Activated CD8-positive, alpha-beta memory T cell treated with anti-CD3 and anti-CD28 coated beads for 24 hours (primary cell): ENCODE data around the gene LRRC39.
"Not testable (repeated sequence)": the region's sequence is repeated elsewhere in the genome, so short reads cannot be mapped to it uniquely, and the experiment has no call there.

Experiments
- DNase-seq: peaks from one replicate; pipeline ENCODE4 v3.0.0-alpha.2; 2020

LRRC39 gene

DNA sequence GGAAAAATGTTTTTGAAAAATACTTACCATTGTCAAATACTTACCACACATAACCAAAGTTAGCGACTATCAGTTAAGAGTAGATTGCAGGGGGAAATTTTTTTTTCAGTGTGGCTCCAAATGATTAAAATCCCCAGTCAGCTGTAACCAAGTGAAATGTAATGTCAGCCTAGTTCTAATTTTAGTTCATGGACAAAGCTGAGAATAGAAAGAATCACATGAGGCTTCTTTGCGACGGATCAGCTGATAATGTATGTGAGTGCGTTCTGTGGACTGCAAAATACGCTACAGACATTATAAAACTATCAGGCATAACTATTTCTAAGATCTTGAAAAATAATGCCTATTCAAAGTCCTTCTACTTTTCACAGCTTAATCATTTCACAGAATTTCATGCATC is at the start of gene LRRC39:
Gene LRRC39, minus strand, starts transcription at position 166 of the 400 bp plus-strand sequence. CDS start 9,740 bp downstream, outside the sequence.
- DNase-seq: no peak

DNA sequence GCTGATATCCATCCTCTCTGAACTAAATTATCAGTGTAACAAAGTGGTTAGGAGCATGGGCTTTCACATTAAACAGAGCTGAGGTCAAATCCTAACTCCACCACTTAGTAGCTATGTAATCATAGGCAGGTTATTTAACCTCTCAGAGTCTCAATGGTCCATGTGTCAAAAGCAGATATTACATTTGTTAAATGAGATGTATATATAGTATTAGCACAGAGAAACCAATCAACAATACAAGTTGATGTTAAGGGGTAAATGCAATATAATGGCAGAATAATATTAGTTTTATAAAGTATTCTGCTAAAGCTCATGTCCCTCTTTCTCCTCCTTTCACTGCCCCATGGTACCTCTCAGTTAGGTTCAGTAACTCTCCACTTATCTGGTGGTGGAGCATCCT is 44.4 kb upstream of the LRRC39 start:
- DNase-seq: no peak

DNA sequence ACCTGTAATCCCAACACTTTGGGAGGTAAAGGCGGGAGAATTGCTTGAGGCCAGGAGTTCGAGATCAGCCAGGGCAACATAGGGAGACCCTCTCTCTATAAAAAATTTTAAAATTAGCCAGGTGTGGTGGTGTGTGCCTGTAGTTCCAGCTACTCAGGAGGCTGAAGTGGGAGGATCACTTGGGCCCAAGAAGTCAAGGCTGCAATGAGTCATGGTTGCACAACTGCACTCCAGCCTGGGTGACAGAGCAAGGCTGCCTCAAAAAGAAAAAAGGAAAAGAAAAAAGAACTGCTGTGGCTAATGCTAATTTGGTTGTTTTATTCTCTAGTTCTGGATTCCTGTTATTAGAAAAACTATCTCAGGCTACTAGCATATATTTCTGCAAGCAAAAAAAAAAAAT is 41.8 kb upstream of the LRRC39 start:
- no peak for DNase-seq

DNA sequence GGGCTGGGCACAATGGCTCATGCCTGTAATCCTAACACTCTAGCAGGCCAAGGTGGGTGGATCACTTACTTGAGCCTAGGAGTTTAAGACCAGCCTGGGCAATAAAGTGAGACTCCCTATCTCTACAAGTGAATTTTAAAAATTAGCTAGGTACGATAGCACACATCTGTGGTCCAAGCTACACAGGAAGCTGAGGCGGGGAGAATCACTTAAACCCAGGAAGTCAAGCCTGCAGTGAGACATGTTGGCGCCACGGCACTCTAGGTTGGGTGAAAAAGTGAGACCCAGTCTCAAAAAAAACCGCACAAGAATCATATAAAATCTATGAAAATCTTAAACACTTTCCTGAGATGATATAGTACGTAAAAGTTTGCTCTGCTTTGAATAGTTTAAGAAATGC is 41.4 kb upstream of the LRRC39 start:
- no peak for DNase-seq

DNA sequence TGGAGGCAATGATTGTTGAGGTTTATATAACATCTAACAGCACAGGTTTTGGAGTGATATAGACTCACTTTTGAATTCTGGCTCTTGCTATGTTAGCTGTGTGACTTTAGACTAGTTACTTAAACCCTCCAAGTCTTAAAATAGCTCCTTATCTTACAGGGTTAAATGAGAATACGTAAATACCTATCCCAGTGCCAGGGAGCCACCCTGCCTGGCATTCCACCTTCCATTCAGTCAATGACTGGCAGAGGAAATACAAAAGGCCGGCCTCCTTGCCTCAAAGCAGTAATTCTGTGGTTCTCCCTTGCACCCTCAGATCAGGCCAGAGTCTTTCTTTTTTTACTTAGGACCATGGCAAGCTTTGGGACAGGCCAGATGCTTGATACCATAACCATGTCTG is 39.8 kb upstream of the LRRC39 start:
- no peak for DNase-seq

DNA sequence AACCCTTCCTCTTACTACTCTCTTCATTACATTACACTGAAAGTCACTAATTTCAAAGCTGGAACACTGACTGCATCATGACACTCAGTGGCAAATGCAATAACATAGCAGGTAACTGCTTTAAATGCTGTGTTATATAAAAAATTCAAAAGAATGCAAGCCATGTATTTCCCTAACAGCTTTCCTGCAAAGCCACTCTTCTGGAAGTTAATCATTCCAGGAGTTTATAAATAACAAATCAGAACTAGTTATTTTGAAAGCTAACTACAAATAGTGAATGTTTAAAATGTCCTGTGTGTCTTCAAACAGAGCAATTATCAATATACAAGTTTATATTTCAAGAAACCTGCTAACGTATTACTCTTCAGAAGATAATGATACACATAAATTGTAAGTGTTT is 37.0 kb upstream of the LRRC39 start:
- no peak for DNase-seq

DNA sequence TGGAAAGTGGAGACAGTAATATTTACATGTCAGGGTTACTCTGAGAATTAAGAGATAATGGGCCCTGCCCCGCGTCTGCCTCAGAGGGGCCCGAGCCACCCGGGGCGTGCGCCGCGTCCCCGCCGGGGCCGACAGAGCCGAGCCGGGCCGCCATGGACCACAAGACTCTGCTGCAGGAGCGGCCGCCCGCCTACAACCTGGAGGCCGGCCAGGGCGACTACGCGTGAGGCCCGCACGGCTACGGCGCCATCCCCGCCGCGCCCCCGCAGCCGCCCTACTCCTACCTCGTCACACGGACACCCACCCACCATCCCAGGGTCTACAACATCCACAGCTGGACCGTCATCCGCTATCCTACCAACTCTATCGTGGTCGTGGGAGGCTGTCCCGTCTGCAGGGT is 35.1 kb upstream of the LRRC39 start:
- DNase-seq: no peak

DNA sequence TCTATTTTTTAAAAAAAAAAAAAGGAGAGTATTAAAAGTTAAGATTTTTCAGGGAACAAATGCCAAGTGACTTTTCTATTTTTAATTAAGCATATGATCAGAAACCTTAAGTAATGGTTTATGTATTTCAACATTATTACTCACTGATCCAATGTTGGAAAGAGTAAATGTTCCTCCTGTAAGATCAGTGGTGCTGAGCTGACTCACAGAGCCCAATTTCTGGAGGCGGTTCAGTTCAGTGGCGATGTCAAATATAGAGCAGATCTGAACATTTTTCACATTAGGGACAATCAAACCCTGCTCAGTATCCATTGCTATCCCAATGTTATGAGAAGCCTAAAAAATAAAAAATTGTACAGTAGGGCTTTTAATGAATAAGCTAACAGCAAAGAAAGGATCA is 28.2 kb upstream of the LRRC39 start:
- DNase-seq: no peak

DNA sequence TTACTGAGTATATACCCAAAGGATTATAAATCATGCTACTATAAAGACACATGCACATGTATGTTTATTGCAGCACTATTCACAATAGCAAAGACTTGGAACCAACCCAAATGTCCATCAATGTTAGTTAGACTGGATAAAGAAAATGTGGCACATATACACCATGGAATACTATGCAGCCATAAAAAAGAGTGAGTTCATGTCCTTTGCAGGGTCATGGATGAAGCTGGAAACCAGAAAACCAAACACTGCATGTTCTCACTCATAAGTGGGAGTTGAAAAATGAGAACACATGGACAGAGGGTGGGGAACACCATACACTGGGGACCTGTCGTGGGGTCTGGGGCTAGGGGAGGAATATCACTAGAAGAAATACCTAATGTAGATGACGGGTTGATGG is 27.5 kb upstream of the LRRC39 start:
- DNase-seq: not testable (repeated sequence)

DNA sequence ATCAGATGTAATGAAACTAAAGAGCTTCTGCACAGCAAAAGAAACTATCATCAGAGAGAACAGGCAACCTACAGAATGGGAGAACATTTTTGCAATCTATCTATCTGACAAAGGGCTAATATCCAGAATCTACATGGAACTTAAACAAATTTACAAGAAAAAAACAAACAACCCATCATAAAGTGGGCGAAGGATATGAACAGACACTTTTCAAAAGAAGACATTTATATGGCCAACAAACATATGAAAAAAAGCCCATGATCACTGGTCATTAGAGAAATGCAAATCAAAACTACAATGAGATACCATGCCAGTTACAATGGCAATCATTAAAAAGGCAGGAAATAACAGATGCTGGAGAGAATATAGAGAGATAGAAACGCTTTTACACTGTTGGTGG is 27.0 kb upstream of the LRRC39 start:
- not testable (repeated sequence) for DNase-seq

DNA sequence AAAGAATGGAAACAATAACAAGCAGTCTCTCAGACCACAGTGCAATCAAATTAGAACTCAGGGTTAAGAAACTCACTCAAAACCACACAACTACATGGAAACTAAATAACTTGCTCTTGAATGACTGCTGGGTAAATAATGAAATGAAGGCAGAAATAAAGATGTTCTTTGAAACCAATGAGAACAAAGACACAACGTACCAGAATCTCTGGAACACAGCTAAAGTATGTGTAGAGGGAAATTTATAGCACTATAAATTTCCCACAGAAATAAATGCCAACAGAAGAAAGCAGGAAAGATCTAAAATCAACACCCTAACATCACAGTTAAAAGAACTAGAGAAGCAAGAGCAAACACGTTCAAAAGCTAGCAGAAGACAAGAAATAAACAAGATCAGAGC is 24.6 kb upstream of the LRRC39 start:
- not testable (repeated sequence) for DNase-seq

DNA sequence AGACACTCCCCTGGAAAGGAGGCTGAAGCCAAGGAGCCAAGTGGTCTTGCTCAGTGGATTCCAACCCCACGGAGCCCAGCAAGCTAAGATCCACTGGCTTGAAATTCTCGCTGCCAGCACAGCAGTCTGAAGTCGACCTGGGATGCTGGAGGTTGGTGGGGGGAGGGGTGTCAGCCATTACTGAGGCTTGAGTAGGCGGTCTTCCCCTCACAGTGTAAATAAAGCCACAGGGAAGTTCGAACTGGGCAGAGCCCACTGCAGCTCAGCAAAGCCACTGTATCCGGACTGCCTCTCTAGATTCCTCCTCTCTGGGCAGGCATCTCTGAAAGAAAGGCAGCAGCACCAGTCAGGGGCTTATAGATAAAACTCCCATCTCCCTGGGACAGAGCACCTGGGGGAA is 22.0 kb upstream of the LRRC39 start:
- not testable (repeated sequence) for DNase-seq

DNA sequence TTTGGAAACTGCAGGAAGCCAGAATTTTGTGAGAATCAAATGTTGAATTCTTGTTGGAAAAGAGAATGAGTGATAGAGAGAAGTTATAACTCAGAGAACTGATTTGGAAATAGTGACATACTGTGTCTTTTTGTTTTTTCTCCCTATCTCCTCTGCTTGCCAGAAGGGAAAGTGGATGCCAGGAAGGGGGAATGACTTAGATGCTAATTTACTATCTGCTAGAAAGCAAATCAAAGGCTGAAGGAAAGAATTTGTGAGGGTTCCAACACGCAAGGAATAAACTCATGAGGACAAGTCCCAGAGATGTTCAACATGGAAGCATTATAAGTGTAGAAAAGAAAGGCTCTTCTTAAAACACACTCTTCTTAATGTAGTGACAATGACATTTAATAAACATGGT is 20.5 kb upstream of the LRRC39 start:
- DNase-seq: no peak

DNA sequence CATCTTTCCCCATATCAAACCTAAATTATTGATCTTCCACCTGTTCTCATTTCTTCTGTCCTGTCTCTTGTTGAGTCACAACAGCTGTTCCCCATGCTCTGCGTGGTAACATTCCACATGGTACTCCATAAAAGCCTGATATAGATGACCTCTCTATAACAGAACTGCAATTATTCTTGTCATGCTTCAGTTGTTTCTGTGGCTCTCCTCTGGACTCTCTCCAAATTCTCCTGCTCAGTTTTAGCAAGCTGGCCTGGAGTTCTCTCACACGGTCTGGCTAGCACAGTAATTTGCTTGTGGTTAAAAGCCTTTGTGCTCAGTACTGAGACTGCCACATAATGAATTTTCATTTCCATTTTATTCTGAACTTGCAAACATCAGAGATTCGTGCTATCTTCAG is 10.6 kb upstream of the LRRC39 start:
- no peak for DNase-seq

DNA sequence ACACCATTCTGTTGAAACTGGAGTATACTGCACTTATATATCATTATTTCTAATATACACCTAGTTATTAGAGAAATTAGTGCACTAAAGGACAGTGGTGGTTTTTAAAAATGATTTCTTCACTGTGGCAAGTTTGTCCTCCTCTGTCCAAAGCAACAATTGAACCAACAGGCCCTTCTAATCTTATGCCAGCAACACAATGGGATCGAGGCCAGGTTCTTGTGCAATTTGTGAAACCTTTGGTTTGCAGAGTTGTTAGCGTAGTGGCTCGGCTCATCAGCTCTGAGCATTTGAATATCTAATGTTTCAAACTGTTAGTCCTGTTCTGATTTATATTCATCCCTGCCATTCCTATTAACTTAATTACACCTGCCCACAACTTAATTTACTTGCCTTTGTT is 9.9 kb upstream of the LRRC39 start:
- no peak for DNase-seq

DNA sequence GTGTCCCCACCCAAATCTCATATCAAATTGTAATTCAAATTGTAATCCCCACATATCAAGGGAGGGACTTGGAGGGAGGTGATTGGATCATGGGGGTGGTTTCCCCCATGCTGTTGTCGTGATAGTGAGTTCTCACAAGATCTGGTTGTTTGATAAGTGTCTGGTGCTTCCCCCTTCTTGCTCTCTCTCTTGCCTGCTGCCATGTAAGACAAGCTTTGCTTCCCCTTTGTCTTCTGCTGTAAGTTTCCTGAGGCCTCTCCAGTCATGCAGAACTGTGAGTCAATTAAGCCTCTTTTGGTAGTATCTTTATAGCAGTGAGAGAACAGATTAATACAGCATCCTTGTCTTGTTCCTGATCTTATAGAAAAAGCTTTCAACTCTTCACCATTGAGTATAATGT is 6.5 kb upstream of the LRRC39 start:
- DNase-seq: no peak

DNA sequence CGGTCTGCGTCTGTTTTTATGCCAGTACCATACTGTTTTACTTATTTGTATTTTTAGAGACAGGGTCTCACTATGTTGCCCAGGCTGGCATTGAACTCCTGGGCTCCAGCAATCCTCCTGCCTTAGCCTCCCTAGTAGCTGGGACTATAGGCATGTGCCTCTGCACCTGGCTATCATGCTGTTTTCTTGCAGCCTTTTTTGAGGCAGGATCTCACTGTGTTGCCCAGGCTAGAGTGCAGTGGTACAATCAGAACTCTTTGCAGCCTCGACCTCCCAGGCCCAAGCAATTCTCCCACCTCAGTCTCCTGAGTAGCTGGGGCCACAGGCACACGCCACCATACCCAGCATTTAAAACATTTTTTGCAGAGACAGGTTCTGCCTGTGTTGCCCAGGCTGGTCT is 5.3 kb upstream of the LRRC39 start:
- DNase-seq: no peak

DNA sequence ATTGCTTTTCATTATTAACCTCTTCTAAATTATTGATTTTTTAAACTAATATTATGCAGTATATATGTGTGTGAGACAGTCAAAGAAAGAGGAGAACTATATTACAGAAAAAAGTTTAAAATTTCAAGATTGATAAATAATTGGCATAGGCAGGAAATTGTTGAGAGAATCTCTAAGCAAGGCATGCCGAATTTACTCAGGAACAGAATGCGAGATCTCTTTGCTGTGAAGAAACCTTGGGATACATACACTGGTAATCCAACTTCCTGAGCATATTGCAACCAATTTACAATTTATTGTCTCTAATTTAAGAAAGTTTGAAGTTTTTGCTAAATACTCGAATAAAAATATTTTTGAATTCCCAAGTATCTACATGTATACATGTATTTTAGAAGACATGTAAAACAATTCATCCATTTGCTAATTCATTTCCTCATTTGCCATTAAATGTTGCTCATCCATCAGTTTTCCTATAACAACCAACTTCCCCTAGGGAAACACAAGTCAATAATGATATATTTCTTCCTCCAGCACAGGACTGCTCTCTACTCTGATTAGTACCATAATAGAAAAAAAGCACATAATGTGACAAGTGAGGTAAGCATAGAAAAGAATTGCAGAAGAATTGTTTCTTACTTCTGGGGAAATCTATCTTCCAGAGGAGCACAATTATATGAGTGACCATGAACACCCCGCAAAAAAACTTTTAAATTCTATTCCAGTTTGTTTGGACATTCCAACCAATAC is 588 bp downstream of the LRRC39 start:
- no peak for DNase-seq

DNA sequence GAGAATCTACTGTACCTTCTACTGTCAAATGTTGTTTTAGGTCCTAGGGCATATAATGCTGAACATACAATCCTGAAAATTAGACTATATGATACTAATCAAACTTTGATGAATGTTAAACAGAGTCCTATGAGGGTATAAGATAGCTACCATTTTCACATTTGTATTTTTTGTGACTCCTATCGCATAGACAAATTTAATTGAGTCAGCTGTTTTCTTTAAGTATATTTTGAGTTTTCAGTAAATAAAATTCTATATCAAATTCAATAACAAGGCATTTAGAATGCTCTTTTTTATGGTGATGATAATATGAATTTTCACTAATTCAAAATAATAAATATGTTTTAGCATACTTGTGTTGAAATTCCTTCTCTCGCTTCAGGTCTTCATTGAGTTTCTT is 10.0 kb downstream of the LRRC39 start:
- no peak for DNase-seq

DNA sequence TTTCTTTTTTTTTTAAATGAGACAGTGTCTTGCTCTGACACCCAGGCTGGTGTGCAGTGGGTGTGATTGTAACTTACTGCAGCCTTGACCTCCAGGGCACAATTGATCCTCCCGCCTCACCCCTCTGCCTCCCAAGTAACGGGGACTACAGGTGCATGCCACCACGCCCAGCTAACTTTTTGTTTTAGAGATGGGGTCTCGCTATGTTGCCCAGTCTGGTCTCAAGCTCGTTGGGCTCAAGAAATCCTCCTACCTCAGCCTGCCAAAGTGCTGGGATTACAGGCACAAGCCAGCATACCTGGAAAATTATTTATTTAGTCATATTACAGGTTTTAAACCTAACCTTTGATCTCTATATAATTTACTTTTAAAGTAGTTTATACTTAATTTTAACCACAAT is 13.4 kb downstream of the LRRC39 start:
- DNase-seq: no peak

DNA sequence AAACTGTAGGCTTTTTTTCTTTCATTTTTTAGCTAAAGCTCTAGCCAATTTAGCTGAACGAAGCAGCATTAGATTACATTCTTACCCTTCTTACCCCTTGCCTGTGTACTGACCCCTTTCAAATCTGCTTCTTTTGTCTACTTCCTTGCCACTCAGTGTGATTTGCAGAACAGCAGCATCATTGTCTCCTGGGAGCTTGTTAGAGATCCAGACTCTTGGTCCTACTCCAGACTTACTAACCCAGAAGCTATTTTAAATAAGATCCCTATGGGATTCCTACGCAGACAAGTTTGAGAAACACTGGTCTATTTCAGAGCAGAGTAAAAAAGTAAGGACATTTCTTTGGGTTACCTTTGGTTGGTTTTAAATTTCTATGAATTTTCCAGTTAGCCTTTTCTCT is 13.8 kb downstream of the LRRC39 start:
- no peak for DNase-seq

DNA sequence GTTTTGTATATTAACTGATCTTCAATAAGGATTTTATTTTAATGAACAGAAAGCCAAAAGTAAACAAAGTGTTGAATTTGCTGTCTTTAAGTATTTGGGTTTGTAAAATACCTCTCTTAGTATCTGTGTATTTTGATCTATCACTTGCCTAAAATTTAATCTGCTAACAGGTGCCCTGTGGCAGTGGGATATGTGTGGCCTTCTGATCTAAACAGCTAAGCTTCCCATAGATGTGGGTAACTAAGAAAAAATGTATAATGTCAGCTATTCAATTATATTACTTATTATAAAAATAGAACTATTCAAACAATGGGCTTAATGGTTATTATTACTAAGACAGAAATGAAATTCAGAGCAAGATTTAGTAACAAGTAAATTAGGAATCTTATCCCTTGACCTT is 15.2 kb downstream of the LRRC39 start:
- DNase-seq: no peak

DNA sequence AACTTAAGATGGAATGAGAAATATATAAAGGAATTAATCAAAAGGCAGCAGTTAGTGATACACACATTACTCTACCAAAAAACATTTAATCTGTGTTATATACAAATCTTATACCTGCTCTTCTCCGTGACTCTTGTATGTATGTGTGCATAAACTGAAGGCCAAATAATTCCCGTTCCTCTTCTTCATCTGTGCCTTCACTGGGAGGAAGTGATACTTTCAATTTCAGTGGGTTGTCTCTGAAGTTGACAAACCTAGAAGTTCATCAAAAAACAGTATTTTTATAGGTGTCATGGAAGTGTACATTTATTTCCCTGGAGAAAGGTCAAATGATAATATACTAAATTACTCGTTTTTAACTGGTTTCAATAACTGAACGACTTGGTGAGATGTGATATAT is 25.8 kb downstream of the LRRC39 start:
- DNase-seq: no peak

DNA sequence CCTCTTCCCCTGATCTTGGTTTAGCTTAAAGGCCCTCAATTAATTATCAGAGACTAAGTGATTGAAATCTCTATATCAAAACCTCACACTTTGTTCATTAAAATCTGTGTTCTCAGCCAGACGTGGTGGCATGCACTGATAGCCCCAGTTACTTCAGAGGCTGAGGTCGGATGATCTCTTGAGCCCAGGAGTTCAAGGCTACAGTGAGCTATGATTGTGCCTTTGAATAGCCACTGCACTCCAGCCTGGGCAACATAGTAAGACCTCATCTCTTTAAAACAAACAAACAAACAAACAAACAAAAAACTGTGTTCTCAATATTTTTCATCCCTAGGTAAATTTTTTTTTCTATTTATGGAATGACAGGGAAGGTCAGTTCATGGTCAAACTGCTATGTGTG is 26.4 kb downstream of the LRRC39 start:
- no peak for DNase-seq

DNA sequence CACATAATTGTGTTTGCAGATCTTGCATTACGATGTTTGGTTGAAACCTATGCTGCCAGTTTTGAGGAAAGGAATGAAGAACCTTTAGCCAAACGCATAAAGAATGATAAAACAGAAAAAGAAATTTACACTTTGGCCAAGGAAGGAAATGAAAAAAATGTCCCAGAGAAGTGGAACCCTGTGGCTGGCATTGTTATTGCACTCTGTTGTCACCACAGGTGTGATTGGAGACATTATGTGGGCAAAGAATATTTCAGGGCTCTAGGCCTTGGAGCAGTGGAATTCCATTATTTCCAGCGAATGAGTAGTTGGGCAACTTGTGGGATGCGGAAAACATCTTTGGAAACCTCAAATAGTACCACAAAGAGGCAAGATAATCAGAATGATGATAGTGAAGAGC is 30.2 kb downstream of the LRRC39 start:
- no peak for DNase-seq

DNA sequence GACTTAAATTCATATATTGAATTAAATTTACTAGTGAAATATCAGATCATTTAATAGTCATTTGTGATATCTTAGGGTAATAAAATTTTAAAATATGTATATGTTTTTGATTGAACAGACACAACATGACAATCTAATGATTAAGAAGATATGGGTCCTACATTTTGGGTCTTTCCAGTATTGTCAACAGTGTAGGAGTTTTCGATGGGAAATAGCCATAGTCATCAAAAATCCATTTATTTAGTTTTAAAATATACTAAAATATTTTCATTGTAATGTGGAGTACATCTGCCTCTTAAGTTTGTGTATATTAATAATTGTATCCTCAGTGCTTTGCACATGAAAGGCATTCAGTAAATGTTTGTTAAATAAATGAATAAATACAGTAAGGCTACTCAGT is 31.1 kb downstream of the LRRC39 start:
- DNase-seq: no peak
